ENCODE results near the gene GSN. TPM values are rescaled to one million over a fixed set of nuclear protein-coding genes. Genes with fewer than 3 reads are reported as not detected.

GSN gene
- total RNA-seq, 1 experiment from 2014 or later = 28.4 TPM

DNA sequence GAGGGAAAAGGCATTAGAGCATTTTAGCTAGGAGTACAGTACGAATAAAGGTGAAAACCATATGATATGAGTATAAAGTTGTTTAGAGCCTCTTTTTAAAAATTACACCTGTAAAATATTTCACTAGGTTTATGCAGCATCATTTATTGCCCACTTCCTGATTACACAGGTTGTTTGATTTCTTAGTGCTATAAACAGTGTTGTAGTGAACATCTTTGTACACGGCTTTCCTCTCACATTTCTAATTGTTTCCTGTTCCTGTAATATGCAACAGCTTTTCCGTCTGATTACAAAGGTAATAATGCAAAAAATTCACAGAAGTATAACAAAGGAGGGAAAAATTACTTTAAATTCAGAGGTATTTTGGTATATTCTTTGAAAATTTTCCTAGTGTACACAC lies 89.0 kb downstream of the GSN start:
- POLR2A ChIA-PET (ENCODE audit: low non-redundant PET) = no interaction called here
- Histone ChIP-seq H3K4me1 (ENCODE audit: insufficient read depth, low read length, poor library complexity, severe bottlenecking) (peaks cover 48% of the 10 kb centered on the region), H3K9me3 (ENCODE audit: low read depth, low read length, poor library complexity, severe bottlenecking) (no peaks in the 10 kb centered on the region), H3K27ac (ENCODE audit: low read depth, low read length, poor library complexity, severe bottlenecking) (no peak overlapping the region), H3K4me3 (ENCODE audit: low read depth, low read length, poor library complexity, severe bottlenecking) (no peak overlapping the region), H3K27me3 (replicated peaks; ENCODE audit: insufficient read depth, low read depth, low read length, poor library complexity) (no peaks in the 10 kb centered on the region), H3K36me3 (ENCODE audit: insufficient read depth, low read length, poor library complexity, severe bottlenecking) (peaks cover 23% of the 10 kb centered on the region)
- CTCF ChIA-PET = no interaction called here
- no peak for DNase-seq (ENCODE audit: low spot score)
- TF ChIP-seq, protein P1, sequence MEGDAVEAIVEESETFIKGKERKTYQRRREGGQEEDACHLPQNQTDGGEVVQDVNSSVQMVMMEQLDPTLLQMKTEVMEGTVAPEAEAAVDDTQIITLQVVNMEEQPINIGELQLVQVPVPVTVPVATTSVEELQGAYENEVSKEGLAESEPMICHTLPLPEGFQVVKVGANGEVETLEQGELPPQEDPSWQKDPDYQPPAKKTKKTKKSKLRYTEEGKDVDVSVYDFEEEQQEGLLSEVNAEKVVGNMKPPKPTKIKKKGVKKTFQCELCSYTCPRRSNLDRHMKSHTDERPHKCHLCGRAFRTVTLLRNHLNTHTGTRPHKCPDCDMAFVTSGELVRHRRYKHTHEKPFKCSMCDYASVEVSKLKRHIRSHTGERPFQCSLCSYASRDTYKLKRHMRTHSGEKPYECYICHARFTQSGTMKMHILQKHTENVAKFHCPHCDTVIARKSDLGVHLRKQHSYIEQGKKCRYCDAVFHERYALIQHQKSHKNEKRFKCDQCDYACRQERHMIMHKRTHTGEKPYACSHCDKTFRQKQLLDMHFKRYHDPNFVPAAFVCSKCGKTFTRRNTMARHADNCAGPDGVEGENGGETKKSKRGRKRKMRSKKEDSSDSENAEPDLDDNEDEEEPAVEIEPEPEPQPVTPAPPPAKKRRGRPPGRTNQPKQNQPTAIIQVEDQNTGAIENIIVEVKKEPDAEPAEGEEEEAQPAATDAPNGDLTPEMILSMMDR (conservative IDR thresholded peaks at IDR 0.05; ENCODE audit: low read depth, low read length) = no peak
- TF ChIP-seq EZH2 (IDR thresholded peaks at IDR 0.05; ENCODE audit: borderline replicate concordance, low read depth, low read length, poor library complexity, severe bottlenecking) = no peak
- intact Hi-C loops (cut with micrococcal nuclease; ENCODE audit: unreplicated experiment) = no loop called here
- BruUV-seq (replicated peaks) = no TSS peak

DNA sequence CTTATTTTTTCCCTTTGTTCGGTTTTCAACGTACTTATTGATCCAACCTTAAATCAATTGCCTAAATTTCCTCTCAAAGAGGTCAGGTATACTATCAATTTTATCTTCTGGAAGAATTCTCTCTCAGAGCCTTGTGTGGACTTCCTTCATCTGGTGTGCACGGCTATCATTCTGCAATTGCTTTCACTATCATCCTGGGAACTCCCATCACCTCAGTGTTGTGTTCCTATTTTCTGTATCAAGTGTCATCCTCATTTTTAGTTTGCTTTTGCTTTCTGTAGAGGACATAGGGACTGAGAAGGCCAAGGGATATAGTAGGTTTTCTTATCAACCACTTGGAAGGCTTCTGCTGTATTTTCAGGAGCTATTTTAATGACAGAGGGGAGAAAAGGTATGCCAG lies 90.8 kb downstream of the GSN start:
- intact Hi-C loops (cut with micrococcal nuclease; ENCODE audit: unreplicated experiment) = no loop called here
- H3K9me3 ChIP-seq (ENCODE audit: low read depth, low read length, poor library complexity, severe bottlenecking) = no peaks in the 10 kb centered on the region
- peaks cover 62% of the 10 kb centered on the region for H3K4me1 ChIP-seq (ENCODE audit: insufficient read depth, low read length, poor library complexity, severe bottlenecking)
- no peak for DNase-seq (ENCODE audit: low spot score)
- H3K27ac ChIP-seq (ENCODE audit: low read depth, low read length, poor library complexity, severe bottlenecking) = peak overlapping the region; percentile 55
- peaks cover 13% of the 10 kb centered on the region for H3K36me3 ChIP-seq (ENCODE audit: insufficient read depth, low read length, poor library complexity, severe bottlenecking)
- TF ChIP-seq, protein P1 (conservative IDR thresholded peaks at IDR 0.05; ENCODE audit: low read depth, low read length) = no peak
- no peak for TF ChIP-seq EZH2 (IDR thresholded peaks at IDR 0.05; ENCODE audit: borderline replicate concordance, low read depth, low read length, poor library complexity, severe bottlenecking)
- CTCF ChIA-PET = no interaction called here
- no TSS peak for BruUV-seq (replicated peaks)
- no peak overlapping the region for H3K4me3 ChIP-seq (ENCODE audit: low read depth, low read length, poor library complexity, severe bottlenecking)
- POLR2A ChIA-PET (ENCODE audit: low non-redundant PET) = no interaction called here
- no peaks in the 10 kb centered on the region for H3K27me3 ChIP-seq (replicated peaks; ENCODE audit: insufficient read depth, low read depth, low read length, poor library complexity)

DNA sequence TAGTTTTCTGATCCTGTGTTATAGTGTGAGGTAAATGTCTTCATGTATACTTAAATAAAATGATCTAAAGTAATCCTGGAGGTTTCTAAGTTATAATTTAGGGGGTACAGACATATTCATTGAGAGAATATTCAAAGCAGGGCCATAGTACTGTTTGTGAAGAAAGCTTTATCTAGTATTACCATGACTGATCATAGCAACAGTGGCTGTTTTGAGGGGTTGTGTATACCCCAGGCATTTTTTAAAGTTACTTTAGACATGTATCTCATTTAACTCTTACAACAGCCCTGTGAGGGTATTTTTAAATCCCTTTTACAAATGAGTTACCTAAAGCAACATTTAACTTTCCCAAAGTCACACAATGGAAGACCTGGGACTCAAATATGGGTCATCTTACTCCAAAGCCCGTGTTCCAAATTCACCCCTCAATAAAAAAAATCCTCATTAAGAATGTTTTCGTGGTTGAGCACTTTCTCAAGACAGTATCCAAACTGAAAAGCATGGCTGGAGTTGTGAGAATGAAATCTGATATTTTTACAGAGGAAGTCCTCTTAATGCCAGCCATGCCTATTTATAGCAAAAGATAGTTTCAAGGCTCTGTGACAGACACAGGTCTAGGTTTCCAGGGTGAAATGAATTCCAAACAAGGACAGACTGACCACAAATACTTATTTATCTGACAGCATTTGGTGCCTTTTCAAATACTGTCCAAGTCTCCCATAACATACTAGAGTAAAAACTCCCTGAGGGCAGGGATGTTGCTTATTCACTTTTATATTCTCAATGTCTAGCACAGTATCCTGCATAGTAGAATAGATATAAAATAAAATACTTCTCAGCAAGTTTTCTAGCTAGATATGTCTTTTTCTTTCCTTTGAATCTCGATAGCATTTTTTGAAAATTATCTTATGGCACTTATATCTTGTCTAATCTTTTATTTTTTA lies 91.7 kb downstream of the GSN start:
- ChIA-PET CTCF (no interaction called here), POLR2A (ENCODE audit: low non-redundant PET) (no interaction called here)
- Histone ChIP-seq H3K27ac (ENCODE audit: low read depth, low read length, poor library complexity, severe bottlenecking) (peak overlapping the region; percentile 55), H3K4me3 (ENCODE audit: low read depth, low read length, poor library complexity, severe bottlenecking) (no peak overlapping the region), H3K27me3 (replicated peaks; ENCODE audit: insufficient read depth, low read depth, low read length, poor library complexity) (no peaks in the 10 kb centered on the region), H3K9me3 (ENCODE audit: low read depth, low read length, poor library complexity, severe bottlenecking) (no peaks in the 10 kb centered on the region), H3K36me3 (ENCODE audit: insufficient read depth, low read length, poor library complexity, severe bottlenecking) (peaks cover 6% of the 10 kb centered on the region), H3K4me1 (ENCODE audit: insufficient read depth, low read length, poor library complexity, severe bottlenecking) (peaks cover 71% of the 10 kb centered on the region)
- TF ChIP-seq EZH2 (IDR thresholded peaks at IDR 0.05; ENCODE audit: borderline replicate concordance, low read depth, low read length, poor library complexity, severe bottlenecking) = no peak
- TF ChIP-seq, protein P1 (conservative IDR thresholded peaks at IDR 0.05; ENCODE audit: low read depth, low read length) = no peak
- intact Hi-C loops (cut with micrococcal nuclease; ENCODE audit: unreplicated experiment) = loop anchor here (5.0 kb wide), 1 partner anchor 72 kb away; no protein-coding TSS in a partner anchor
- BruUV-seq (replicated peaks) = no TSS peak
- DNase-seq (ENCODE audit: low spot score) = peak; percentile 41

All from A673 (cell line).